Adrenal gland (tissue), 5 donors: ENCODE measurements around the gene FASTKD1.
"Not testable (repeated sequence)": the region's sequence is repeated elsewhere in the genome, so short reads cannot be mapped to it uniquely, and the experiment has no call there.

Experiments used
- POLR2A ChIP-seq, 2 donors: fragments of 450-650 bp; IDR thresholded peaks; one replicate each; pipeline ENCODE4 v1.6.1; 2017; ENCODE audit warnings: antibody characterized with exemption in 2 of 2, mild to moderate bottlenecking in 2 of 2, moderate library complexity in 1 of 2
- TF ChIP-seq, protein P1 (sequence below), 6 experiments: fragments of 450-650 bp in 4 of 6; fragments of 200-600 bp in 2 of 6; sonication (generic) in 1 of 6; IDR thresholded peaks; 1 replicate in 5 of 6; 2 replicates in 1 of 6; pipeline versions ENCODE4 v1.5.1 to v1.8.0; 2016 to 2021; ENCODE audit warnings: antibody characterized with exemption in 6 of 6, mild to moderate bottlenecking in 2 of 6, moderate library complexity in 1 of 6
- donor health status: DM: no; HTN: no; CAD: no.

DNA sequence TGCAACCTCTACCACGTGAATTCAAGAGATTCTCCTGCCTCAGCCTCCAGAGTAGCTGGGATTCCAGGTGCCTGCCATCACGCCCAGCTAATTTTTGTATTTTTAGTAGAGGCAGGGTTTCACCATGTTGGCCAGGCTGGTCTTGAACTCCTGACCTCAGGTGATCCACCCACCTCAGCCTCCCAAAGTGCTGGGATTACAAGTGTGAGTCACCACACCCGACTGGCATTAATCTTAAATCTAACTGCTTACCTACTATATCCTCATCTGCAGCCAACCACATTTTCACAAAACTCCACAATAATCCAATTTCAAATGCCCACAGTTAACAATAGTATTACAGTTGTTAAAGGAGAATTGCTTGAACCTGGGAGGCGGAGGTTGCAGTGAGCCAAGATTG lies 2.9 kb downstream of the FASTKD1 start:
- TF ChIP-seq, protein P1, sequence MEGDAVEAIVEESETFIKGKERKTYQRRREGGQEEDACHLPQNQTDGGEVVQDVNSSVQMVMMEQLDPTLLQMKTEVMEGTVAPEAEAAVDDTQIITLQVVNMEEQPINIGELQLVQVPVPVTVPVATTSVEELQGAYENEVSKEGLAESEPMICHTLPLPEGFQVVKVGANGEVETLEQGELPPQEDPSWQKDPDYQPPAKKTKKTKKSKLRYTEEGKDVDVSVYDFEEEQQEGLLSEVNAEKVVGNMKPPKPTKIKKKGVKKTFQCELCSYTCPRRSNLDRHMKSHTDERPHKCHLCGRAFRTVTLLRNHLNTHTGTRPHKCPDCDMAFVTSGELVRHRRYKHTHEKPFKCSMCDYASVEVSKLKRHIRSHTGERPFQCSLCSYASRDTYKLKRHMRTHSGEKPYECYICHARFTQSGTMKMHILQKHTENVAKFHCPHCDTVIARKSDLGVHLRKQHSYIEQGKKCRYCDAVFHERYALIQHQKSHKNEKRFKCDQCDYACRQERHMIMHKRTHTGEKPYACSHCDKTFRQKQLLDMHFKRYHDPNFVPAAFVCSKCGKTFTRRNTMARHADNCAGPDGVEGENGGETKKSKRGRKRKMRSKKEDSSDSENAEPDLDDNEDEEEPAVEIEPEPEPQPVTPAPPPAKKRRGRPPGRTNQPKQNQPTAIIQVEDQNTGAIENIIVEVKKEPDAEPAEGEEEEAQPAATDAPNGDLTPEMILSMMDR (IDR thresholded peaks at IDR 0.05): not testable (repeated sequence)
- not testable (repeated sequence) for TF ChIP-seq POLR2A (IDR thresholded peaks at IDR 0.05)
